GM21717 (cell line): ENCODE measurements around the gene RBP7.

ENCODE experiments used
- ATAC-seq: cut with Tn5 transposase; IDR thresholded peaks from one replicate; pipeline ENCODE4 v1.9.1; 2021; ENCODE audit warnings: mild to moderate bottlenecking, moderate library complexity; ENCODE audit not compliant: unreplicated experiment

The RBP7 gene

GRCh38 chr1:10064416-10065343 is 67.7 kb downstream of the RBP7 start:
- ATAC-seq = no peak

GRCh38 chr1:10065344-10065685 is 68.3 kb downstream of the RBP7 start:
- no peak for ATAC-seq
